HG03108 (cell line): Measurements from ENCODE around the gene CDK15.
A peak's percentile ranks its signal among the peaks of the same experiment; 100 is the strongest.
"Not testable (repeated sequence)": the region's sequence is repeated elsewhere in the genome, so short reads cannot be mapped to it uniquely, and the experiment has no call there.

Experiments
- ATAC-seq: cut with Tn5 transposase; IDR thresholded peaks from one replicate; pipeline ENCODE4 v1.9.1; 2021; ENCODE audit warnings: moderate library complexity; ENCODE audit not compliant: unreplicated experiment

CDK15 gene

GRCh38 chr2:201806442-201807170, at the start of gene CDK15:
Gene CDK15, plus strand, starts transcription at chr2:201806537. Its CDS starts 128 bp downstream, at chr2:201806665.
- ATAC-seq = no peak

- ATAC-seq = no peak
Observed at GRCh38 chr2:201758234-201758633, 48.1 kb upstream of the CDK15 start.

GRCh38 chr2:201758873-201759272, 47.5 kb upstream of the CDK15 start:
- no peak for ATAC-seq

GRCh38 chr2:201759567-201759966, 46.8 kb upstream of the CDK15 start:
- peak; percentile 57 for ATAC-seq

- ATAC-seq = no peak
Observed at GRCh38 chr2:201761101-201761500, 45.2 kb upstream of the CDK15 start.

GRCh38 chr2:201764469-201764868, 41.9 kb upstream of the CDK15 start:
- ATAC-seq = not testable (repeated sequence)

GRCh38 chr2:201765799-201766198, 40.5 kb upstream of the CDK15 start:
- ATAC-seq = no peak

- no peak for ATAC-seq
Observed at GRCh38 chr2:201768918-201769317, 37.4 kb upstream of the CDK15 start.

GRCh38 chr2:201769666-201770373, 36.5 kb upstream of the CDK15 start:
- ATAC-seq = no peak

GRCh38 chr2:201773990-201774389, 32.3 kb upstream of the CDK15 start:
- no peak for ATAC-seq

GRCh38 chr2:201774546-201774945, 31.8 kb upstream of the CDK15 start:
- no peak for ATAC-seq

- ATAC-seq = no peak
Observed at GRCh38 chr2:201775326-201775725, 31.0 kb upstream of the CDK15 start.

GRCh38 chr2:201777043-201777442, 29.3 kb upstream of the CDK15 start:
- ATAC-seq = no peak

- no peak for ATAC-seq
Observed at GRCh38 chr2:201777869-201778268, 28.5 kb upstream of the CDK15 start.

GRCh38 chr2:201779901-201780673, 26.2 kb upstream of the CDK15 start:
- ATAC-seq = no peak

GRCh38 chr2:201780674-201781493, 25.5 kb upstream of the CDK15 start, which contains the start of gene ALS2:
Gene ALS2, minus strand, starts transcription at chr2:201780933. Its CDS starts 12,048 bp downstream, at chr2:201768885.
- ATAC-seq = peak; percentile 96

GRCh38 chr2:201781557-201782051, 24.7 kb upstream of the CDK15 start:
- no peak for ATAC-seq

GRCh38 chr2:201784563-201784962, 21.8 kb upstream of the CDK15 start:
- no peak for ATAC-seq

GRCh38 chr2:201785135-201785534, 21.2 kb upstream of the CDK15 start:
- no peak for ATAC-seq

GRCh38 chr2:201786471-201786870, 19.9 kb upstream of the CDK15 start:
- no peak for ATAC-seq
